Astrocyte of the spinal cord (primary cell): Measurements from ENCODE around the gene PRSS50.

Source experiments
- DNase-seq: peaks from one replicate; pipeline ENCODE4 v3.0.0; 2011; ENCODE audit warnings: low read depth, low spot score
- H3K4me3 ChIP-seq: 2 replicates; pipeline ENCODE4 v1.5.1; 2011; ENCODE audit warnings: low read depth, mild to moderate bottlenecking, low read length, moderate library complexity
- CTCF ChIP-seq: IDR thresholded peaks from 2 replicates; pipeline ENCODE4 v1.5.1; 2012; ENCODE audit warnings: low read depth, mild to moderate bottlenecking, low read length, inconsistent platforms
- in situ Hi-C: cut with HindIII; loops from 2 replicates; pipeline ENCODE4 v1.10.0; 2017; ENCODE audit warnings: low sequenced_read_pairs

The PRSS50 gene

GRCh38 chr3:46662771-46663551 lies 54.7 kb downstream of the PRSS50 start:
- no peak for TF ChIP-seq CTCF
- in situ Hi-C loops: no loop called here
- peak; percentile 4 for DNase-seq
- H3K4me3 ChIP-seq: no peak overlapping the region
